ENCODE measurements around the gene MYL10.

Gene MYL10

DNA sequence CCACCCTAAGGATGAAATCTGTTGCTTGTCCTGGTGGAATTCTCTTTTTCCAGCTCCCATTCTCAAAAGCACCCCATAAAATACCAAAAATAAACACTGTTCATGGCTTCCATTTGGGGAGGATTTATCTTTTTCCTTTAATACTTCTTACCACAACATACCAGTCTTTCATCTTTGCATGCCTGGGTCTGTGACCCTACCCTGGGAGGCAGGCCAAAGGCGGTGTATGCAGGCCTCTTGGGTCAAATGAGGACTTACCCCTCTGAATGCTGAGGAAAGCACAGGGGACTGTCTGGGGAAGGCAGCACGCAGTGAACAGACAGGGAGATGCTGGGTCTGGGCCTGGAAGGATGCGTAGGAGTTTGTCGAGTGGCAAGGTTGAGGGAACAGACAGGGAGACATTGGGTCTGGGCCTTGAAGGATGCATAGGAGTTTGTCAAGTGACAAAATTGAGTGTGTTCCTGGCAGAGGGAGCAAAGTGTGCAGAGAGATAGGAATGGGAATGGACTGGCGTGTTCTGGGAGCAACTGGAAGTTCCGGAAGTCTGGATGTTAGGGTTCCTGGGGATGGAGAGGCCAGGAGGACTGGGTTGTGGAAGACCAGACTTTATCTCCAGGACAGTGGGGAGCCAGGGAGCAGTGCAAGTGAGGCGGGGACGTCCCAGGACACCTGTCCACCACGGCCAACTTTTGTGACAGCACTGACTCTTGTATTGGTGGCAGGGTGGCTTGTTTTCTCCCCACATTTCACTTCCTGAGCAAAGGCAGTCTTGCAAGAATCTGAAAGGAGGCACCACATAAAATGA is 40.8 kb downstream of the MYL10 start:
- ChIA-PET CTCF (interaction anchor here (0.8 to 3.2 kb wide), 3 partner anchors 15 to 685 kb away, joined by 3 to 10 read pairs (median 3); no protein-coding TSS in a partner anchor), POLR2A (no interaction called here)
- DNase-seq (ENCODE audit: low read depth, low spot score), result no peak
- TF ChIP-seq, protein P1, sequence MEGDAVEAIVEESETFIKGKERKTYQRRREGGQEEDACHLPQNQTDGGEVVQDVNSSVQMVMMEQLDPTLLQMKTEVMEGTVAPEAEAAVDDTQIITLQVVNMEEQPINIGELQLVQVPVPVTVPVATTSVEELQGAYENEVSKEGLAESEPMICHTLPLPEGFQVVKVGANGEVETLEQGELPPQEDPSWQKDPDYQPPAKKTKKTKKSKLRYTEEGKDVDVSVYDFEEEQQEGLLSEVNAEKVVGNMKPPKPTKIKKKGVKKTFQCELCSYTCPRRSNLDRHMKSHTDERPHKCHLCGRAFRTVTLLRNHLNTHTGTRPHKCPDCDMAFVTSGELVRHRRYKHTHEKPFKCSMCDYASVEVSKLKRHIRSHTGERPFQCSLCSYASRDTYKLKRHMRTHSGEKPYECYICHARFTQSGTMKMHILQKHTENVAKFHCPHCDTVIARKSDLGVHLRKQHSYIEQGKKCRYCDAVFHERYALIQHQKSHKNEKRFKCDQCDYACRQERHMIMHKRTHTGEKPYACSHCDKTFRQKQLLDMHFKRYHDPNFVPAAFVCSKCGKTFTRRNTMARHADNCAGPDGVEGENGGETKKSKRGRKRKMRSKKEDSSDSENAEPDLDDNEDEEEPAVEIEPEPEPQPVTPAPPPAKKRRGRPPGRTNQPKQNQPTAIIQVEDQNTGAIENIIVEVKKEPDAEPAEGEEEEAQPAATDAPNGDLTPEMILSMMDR (IDR thresholded peaks at IDR 0.05; ENCODE audit: insufficient read depth, low read length, missing control alignments), result no peak
- H3K4me3 ChIP-seq (ENCODE audit: low read depth, low read length), result no peak overlapping the region

DNA sequence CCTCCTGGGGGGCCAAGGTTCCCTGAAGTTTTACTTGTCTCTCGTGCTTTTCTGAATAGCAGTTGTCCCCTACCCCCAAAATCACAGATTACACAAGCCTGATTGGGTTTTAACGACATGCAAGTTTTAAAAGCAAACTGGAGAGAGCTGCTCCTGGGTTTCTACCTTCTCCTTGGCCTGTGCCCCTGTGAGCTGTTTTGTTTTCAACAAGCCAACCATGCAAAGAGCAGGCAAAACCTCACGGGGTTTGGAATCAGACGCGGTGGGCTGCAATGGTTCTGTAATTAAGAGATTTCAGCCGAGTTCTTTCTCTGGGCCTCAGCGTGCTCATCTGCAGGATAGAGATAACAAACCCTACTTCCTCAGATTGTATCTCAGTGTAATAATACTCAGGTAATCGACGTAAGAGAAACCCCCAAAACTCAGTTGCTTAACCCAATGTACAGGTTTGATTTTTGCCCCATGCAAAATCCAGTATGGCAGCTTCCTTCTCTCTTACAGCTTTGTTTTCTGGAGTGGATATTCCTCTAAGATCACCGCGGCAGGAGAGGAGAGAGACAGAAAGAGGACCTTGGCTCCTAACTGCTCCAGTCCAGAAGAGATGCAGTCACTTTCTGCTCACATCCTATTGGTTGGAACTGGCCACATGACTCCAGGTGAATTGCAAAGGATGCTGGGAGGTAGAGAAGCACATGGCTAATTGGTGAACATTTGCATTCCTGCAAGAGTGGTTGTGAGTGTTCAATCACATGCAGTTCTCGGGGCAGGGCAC is 42.0 kb downstream of the MYL10 start:
- TF ChIP-seq, protein P1 (IDR thresholded peaks at IDR 0.05; ENCODE audit: insufficient read depth, low read length, missing control alignments), result no peak
- ChIA-PET POLR2A (no interaction called here), CTCF (interaction anchor here (1.5 to 3.2 kb wide), 4 partner anchors 15 to 686 kb away, joined by 3 to 10 read pairs (median 6); no protein-coding TSS in a partner anchor)
- H3K4me3 ChIP-seq (ENCODE audit: low read depth, low read length), result no peak overlapping the region
- DNase-seq (ENCODE audit: low read depth, low spot score), result no peak

DNA sequence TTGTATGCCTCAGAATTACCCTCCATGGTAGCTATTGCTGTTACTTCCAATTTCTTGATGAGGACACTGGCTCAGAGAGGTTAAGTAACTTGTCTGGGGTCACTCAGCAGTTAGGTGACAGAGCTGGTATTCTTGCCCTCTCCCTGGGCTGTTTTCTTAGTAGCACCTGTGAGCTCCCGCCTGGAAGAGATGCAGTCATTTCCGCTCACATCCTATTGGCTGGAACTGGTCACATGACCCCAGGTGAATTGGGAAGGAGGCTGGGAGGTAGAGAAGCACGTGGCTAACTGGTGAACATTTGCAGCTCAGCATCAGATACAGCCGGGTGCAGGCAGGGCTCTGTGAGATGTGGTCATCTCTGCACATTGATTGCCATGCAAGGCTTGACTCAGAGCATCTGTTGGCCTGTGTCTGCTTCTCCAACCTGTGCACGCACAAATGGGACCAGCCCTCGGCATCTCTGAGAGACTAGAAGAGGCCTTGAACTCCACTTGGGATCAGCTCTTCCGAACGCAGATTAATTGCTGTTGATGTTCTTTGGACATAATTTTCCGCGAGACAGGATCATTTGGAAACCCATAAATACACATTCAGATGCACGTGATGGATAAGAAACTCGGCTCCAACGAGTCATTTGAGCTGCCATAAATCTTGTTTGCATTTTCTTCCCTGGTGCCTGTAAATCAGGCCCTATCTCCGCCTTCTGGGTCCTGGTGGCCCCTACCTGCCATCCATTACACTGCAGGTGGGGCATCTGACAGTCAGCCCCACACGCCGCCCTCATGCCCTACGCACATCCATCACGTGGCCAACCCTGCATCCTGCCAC is 42.8 kb downstream of the MYL10 start:
- H3K4me3 ChIP-seq (ENCODE audit: low read depth, low read length), result no peak overlapping the region
- no peak for DNase-seq (ENCODE audit: low read depth, low spot score)
- CTCF ChIA-PET, result interaction anchor here (1.5 to 1.7 kb wide), 2 partner anchors 16 to 48 kb away, joined by 4 to 8 read pairs; no protein-coding TSS in a partner anchor
- TF ChIP-seq, protein P1 (IDR thresholded peaks at IDR 0.05; ENCODE audit: insufficient read depth, low read length, missing control alignments), result no peak
- POLR2A ChIA-PET, result no interaction called here

DNA sequence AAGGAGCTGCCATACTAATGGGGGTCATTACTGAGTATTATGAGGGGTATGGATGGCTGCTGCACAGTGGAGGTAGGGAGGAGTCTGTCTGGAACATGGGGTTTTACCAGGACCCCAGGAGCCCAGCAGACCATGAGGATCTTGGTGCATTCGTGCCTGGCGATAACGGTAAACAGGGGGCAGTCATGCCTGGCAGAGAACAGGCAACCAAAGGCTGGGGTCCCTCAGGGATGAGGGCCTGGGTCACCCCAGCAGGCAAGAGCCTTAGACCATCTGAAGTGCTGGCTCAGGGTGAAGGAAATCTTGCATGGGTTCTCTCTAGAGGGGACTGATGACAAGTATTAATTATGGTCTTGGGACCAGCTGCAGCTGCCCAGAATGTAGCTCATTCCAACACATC is 46.1 kb downstream of the MYL10 start:
- H3K4me3 ChIP-seq (ENCODE audit: low read depth, low read length), result no peak overlapping the region
- POLR2A ChIA-PET, result no interaction called here
- CTCF ChIA-PET, result interaction anchor here (1.2 to 1.9 kb wide), 3 partner anchors 17 to 45 kb away, joined by 3 to 6 read pairs (median 4); no protein-coding TSS in a partner anchor
- TF ChIP-seq, protein P1 (IDR thresholded peaks at IDR 0.05; ENCODE audit: insufficient read depth, low read length, missing control alignments), result no peak
- no peak for DNase-seq (ENCODE audit: low read depth, low spot score)

DNA sequence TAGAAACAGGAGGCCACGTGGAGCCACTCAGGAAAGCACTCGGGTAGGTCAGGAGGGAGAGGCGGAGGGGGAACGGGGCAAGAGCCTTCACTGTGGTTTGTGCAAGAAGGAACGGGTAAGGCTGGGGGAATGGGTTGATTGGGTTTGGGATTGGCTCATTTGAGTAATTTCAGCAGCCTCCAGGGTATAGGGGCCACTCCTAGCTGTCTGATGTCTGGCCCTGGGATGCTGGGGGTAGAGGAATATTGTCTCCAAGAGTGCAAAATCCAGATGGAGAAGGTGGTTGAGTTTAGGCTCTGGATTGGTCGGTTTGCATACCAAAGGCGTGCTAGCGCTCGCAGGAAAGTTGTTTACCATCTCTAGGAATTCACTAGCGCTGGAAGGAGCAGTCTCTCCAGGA is 47.2 kb downstream of the MYL10 start:
- CTCF ChIA-PET, result interaction anchor here (1.0 to 1.9 kb wide), 5 partner anchors 8 to 691 kb away, joined by 3 to 6 read pairs (median 3); no protein-coding TSS in a partner anchor
- H3K4me3 ChIP-seq (ENCODE audit: low read depth, low read length), result no peak overlapping the region
- TF ChIP-seq, protein P1 (IDR thresholded peaks at IDR 0.05; ENCODE audit: insufficient read depth, low read length, missing control alignments), result no peak
- DNase-seq (ENCODE audit: low read depth, low spot score), result no peak
- POLR2A ChIA-PET, result no interaction called here
